NT2/D1 (cell line): ENCODE measurements around the gene YTHDC1.

Experiments used
- SUZ12 ChIP-seq: IDR thresholded peaks from 2 replicates; pipeline ENCODE4 v1.6.1; 2011; ENCODE audit not compliant: insufficient read length, insufficient read depth; ENCODE audit errors: extremely low read depth
- YY1 ChIP-seq: IDR thresholded peaks from 2 replicates; pipeline ENCODE4 v1.6.1; 2011; ENCODE audit not compliant: insufficient read length, insufficient read depth
- ZNF274 ChIP-seq: IDR thresholded peaks from 2 replicates; pipeline ENCODE4 v1.6.1; 2011; ENCODE audit warnings: mild to moderate bottlenecking, low read depth, low read length

DNA sequence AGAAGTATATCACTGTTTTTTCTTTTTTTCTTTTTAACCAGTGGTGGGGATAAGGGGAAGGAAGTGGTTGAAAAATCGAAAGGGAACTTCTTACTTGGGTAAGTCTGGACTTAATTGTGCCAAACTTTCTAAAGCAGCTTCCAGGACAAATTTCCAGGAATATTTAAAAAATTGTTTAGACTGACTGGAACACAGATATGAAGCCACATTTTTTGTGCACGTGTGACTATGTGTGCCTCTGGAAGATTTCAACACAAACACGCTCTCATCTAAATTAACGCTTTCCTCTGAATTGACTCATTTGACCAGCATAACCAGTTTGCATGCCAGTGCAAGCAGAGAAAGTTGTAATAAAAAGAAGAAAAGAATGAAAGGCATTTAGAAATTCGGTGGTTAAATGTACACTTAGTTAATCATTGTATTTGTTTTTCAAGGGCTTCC is 18.8 kb upstream of the YTHDC1 start:
- no peak for TF ChIP-seq ZNF274
- TF ChIP-seq YY1, result no peak
- no peak for TF ChIP-seq SUZ12
